Gastroesophageal sphincter (tissue), 3 donors: Measurements from ENCODE around the gene KCP.

ENCODE experiments used
- EP300 ChIP-seq: sonication (generic); formaldehyde crosslinking; IDR thresholded peaks from one replicate; pipeline ENCODE4 v1.6.1; 2017; ENCODE audit warnings: antibody characterized with exemption, mild to moderate bottlenecking
- POLR2A ChIP-seq, 2 donors: fragments of 450-650 bp; IDR thresholded peaks; one replicate each; pipeline ENCODE4 v1.6.1; 2017; ENCODE audit warnings: antibody characterized with exemption in 2 of 2, mild to moderate bottlenecking in 2 of 2, moderate library complexity in 1 of 2
- POLR2AphosphoS5 ChIP-seq: sonication (generic); formaldehyde crosslinking; IDR thresholded peaks from one replicate; pipeline ENCODE4 v1.6.1; 2017; ENCODE audit warnings: antibody characterized with exemption
- TF ChIP-seq, protein P1 (sequence below), 4 experiments: fragments of 200-600 bp in 2 of 4; fragments of 450-650 bp in 2 of 4; sonication (generic) in 1 of 4; IDR thresholded peaks; one replicate each; pipeline ENCODE4 v1.5.1; 2017 to 2019; ENCODE audit warnings: antibody characterized with exemption in 4 of 4, mild to moderate bottlenecking in 2 of 4, moderate library complexity in 2 of 4

DNA sequence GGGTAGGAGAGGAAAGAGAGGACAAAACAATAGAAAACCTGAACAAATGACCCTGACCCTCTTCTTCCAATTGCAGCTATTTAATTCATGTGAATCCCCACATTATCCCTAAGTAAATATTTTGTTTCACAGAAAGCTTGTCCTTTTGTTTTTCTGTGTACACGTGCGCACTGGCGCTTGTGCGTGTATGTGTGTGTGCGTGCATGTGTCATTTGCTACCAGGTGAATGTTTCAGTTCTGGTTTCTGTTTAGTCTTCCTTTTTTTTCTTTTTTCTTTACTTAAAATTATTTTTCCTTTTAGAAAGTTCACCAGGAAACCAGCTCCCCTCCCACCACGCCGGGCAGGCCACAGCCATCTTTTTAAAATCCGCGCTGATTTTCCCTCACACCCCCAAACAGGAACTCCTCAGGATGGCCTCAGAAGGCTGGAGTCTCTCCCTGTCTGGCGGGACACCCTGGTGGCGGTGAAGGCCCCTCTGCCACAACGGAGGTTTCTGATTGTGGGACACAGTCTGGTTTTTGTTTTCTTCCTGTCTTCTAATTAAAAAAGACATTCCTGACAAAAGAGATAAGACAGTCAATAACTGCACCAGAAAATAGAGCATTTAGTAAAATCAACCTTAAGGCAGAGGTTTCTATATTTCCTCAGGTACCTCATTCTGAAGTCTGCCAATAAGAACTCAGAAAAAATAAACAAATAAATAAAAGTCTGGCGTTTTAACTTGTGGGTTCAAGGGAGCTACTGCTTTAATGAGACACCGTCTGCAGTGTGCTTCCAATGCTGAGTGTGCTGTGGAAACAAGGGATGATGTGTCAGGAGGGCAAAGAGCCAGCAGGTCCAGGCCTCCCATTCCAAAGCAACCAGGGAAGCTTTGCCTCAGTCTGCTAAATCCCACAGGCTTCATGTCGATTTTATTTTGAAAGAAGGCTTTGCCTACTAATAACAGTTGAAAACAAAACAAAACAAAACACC lies 44.6 kb upstream of the KCP start:
- TF ChIP-seq, protein P1, sequence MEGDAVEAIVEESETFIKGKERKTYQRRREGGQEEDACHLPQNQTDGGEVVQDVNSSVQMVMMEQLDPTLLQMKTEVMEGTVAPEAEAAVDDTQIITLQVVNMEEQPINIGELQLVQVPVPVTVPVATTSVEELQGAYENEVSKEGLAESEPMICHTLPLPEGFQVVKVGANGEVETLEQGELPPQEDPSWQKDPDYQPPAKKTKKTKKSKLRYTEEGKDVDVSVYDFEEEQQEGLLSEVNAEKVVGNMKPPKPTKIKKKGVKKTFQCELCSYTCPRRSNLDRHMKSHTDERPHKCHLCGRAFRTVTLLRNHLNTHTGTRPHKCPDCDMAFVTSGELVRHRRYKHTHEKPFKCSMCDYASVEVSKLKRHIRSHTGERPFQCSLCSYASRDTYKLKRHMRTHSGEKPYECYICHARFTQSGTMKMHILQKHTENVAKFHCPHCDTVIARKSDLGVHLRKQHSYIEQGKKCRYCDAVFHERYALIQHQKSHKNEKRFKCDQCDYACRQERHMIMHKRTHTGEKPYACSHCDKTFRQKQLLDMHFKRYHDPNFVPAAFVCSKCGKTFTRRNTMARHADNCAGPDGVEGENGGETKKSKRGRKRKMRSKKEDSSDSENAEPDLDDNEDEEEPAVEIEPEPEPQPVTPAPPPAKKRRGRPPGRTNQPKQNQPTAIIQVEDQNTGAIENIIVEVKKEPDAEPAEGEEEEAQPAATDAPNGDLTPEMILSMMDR (IDR thresholded peaks at IDR 0.05) = no peak
- TF ChIP-seq POLR2A (IDR thresholded peaks at IDR 0.05) (no peak), POLR2AphosphoS5 (no peak), EP300 (no peak)
